ENCODE data around the gene MMP15. TPM values are rescaled to one million over a fixed set of nuclear protein-coding genes. Genes with fewer than 3 reads are reported as not detected.
A peak's percentile ranks its signal among the peaks of the same experiment; 100 is the strongest.

The MMP15 gene
- total and polyA plus RNA-seq, 2 of the 13 experiments (the other 11 are each of a cell fraction or from before 2014, with no cell fraction given) = 35.2 to 44.9 TPM

DNA sequence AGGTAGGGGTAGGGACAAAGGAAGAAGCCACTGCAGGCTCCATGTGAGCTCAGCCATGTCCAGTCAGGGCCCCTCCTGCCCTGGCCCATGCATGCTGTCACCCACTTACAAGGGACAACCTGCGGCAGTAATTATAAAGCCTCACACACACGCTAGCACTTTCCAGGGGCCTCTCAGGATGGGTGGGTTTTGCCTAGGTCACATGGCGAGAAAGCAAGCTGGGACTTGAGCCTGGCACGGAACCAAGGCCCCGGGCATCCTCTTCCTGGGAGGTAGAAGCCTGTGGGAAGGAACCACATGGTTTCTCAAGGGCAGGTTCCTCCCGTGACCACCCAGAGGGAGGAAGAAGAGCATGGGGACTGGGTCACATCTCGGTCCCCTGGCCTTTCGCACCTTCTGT lies 32.1 kb upstream of the MMP15 start:
- FAIRE-seq (no peak), ATAC-seq (no peak), DNase-seq (ENCODE audit: low spot score) (no peak)
- peaks cover 9 to 19% of the 10 kb centered on the region in 2 experiments; a peak in 4 of 5 replicates for H3K36me3 ChIP-seq (replicated peaks in 1 of 2; ENCODE audit: control insufficient read depth in 1 of 2, insufficient read depth in 2 of 2, low read length in 2 of 2)
- in situ Hi-C loops (cut with HindIII; ENCODE audit: extremely low pct_ligation_motif_present, low pct_unique_long_range_greater_than_20kb) (no loop called here), intact Hi-C loops (cut with micrococcal nuclease; ENCODE audit: unreplicated experiment) (no loop called here)
- no peak overlapping the region for H3K4me3 ChIP-seq (replicated peaks in 1 of 3; ENCODE audit: insufficient read depth in 1 of 3, low read depth in 2 of 3, low read length in 3 of 3)
- H3K4me1 ChIP-seq (ENCODE audit: insufficient read depth, low read length) = peaks cover under 1% of the 10 kb centered on the region; the same call in 1 of the 2 replicates
- WGBS (ENCODE audit: low lambda C conversion rate) = 89% methylated on average over 8 of the region's 8 CpGs
- H3K9me3 ChIP-seq (ENCODE audit: low read length) = no peaks in the 10 kb centered on the region
- no peaks in the 10 kb centered on the region for H3K79me2 ChIP-seq (ENCODE audit: insufficient read depth, low read length)
- H3K27ac ChIP-seq (ENCODE audit: extremely low read length, insufficient read depth, low read length) = no peak overlapping the region
- no peaks in the 10 kb centered on the region for H4K20me1 ChIP-seq (ENCODE audit: insufficient read depth, low read length)
- peaks cover 2 to 4% of the 10 kb centered on the region in 2 experiments; a peak in 2 of 5 replicates for H3K27me3 ChIP-seq (ENCODE audit: control insufficient read depth in 1 of 2, insufficient read depth in 2 of 2, low read length in 2 of 2)
- no peak overlapping the region for H3K9ac ChIP-seq (ENCODE audit: insufficient read depth, low read depth, low read length)
- H2AFZ ChIP-seq (ENCODE audit: low read length) = no peak overlapping the region
- no TSS peak for BruUV-seq (replicated peaks)
- ChIA-PET CTCF (ENCODE audit: low intra/inter-chr PET ratio, low total read pairs) (interaction anchor here (1.8 kb wide), 1 partner anchor 94 kb away, joined by 5 read pairs; no protein-coding TSS in a partner anchor), POLR2A (interaction anchor here (1.2 kb wide), 1 partner anchor 31 kb away, joined by 3 read pairs; no protein-coding TSS in a partner anchor)
- no peak overlapping the region for H3K4me2 ChIP-seq (ENCODE audit: low read depth, low read length)
- peak; percentile 64; the same call in 1 of the 2 replicates for TF ChIP-seq ZC3H13 (CRISPR knock-in tag; IDR thresholded peaks at IDR 0.05)
- TF ChIP-seq, protein P1, sequence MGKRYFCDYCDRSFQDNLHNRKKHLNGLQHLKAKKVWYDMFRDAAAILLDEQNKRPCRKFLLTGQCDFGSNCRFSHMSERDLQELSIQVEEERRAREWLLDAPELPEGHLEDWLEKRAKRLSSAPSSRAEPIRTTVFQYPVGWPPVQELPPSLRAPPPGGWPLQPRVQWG (CRISPR knock-in tag; IDR thresholded peaks at IDR 0.05; ENCODE audit: borderline replicate concordance, low read depth) = no peak

DNA sequence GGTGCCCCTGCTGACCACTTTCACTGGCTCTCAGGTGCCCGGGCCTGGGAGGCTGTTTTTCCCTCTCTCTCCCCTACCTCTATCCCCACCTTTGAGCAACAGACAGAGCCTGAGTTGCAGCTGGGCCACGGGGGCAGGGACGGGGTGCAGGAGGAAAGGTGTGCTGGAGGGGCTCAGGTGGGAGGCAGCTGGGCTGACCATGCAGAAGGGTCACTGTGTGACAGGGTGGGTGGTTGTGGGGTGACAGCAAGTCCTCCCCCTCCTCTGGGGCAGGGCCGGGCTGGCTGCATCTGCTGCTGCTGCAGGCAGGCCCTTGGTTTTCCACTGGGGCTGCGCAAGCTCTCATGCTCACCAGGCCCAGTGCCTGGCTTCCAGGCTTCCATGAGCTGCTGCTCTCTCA lies 31.7 kb upstream of the MMP15 start:
- no peak overlapping the region for H3K4me3 ChIP-seq (replicated peaks in 1 of 3; ENCODE audit: insufficient read depth in 1 of 3, low read depth in 2 of 3, low read length in 3 of 3)
- intact Hi-C loops (cut with micrococcal nuclease; ENCODE audit: unreplicated experiment) = no loop called here
- 95% methylated on average over 5 of the region's 5 CpGs for WGBS (ENCODE audit: low lambda C conversion rate)
- H3K79me2 ChIP-seq (ENCODE audit: insufficient read depth, low read length) = no peaks in the 10 kb centered on the region
- no peaks in the 10 kb centered on the region for H3K9me3 ChIP-seq (ENCODE audit: low read length)
- POLR2A ChIA-PET = interaction anchor here (1.2 kb wide), 1 partner anchor 31 kb away, joined by 3 read pairs; no protein-coding TSS in a partner anchor
- H3K27ac ChIP-seq (ENCODE audit: extremely low read length, insufficient read depth, low read length) = no peak overlapping the region
- peaks cover 5% of the 10 kb centered on the region for H3K4me1 ChIP-seq (ENCODE audit: insufficient read depth, low read length)
- BruUV-seq (replicated peaks) = no TSS peak
- FAIRE-seq (no peak), DNase-seq (ENCODE audit: low spot score) (no peak), ATAC-seq (no peak)
- peaks cover 2 to 4% of the 10 kb centered on the region in 2 experiments; a peak in 1 of 5 replicates for H3K27me3 ChIP-seq (ENCODE audit: control insufficient read depth in 1 of 2, insufficient read depth in 2 of 2, low read length in 2 of 2)
- H3K4me2 ChIP-seq (ENCODE audit: low read depth, low read length) = no peak overlapping the region
- no peak overlapping the region for H2AFZ ChIP-seq (ENCODE audit: low read length)
- CTCF ChIA-PET (ENCODE audit: low intra/inter-chr PET ratio, low total read pairs) = interaction anchor here (1.8 kb wide), 1 partner anchor 95 kb away, joined by 5 read pairs; no protein-coding TSS in a partner anchor
- in situ Hi-C loops (cut with HindIII; ENCODE audit: extremely low pct_ligation_motif_present, low pct_unique_long_range_greater_than_20kb) = no loop called here
- H3K9ac ChIP-seq (ENCODE audit: insufficient read depth, low read depth, low read length) = no peak overlapping the region
- H3K36me3 ChIP-seq (replicated peaks in 1 of 2; ENCODE audit: control insufficient read depth in 1 of 2, insufficient read depth in 2 of 2, low read length in 2 of 2) = peaks cover 9 to 19% of the 10 kb centered on the region in 2 experiments; a peak in 4 of 5 replicates
- H4K20me1 ChIP-seq (ENCODE audit: insufficient read depth, low read length) = no peaks in the 10 kb centered on the region
- TF ChIP-seq ZBTB38 (CRISPR knock-in tag; IDR thresholded peaks at IDR 0.05) = no peak
- no peak for TF ChIP-seq FOXA1 (IDR thresholded peaks at IDR 0.05)
- no peak for TF ChIP-seq FOXA1 (CRISPR knock-in tag; IDR thresholded peaks at IDR 0.05)
- no peak for TF ChIP-seq ARNT2 (CRISPR knock-in tag; IDR thresholded peaks at IDR 0.05; ENCODE audit: low read depth)
- TF ChIP-seq HMGA1 (CRISPR knock-in tag; conservative IDR thresholded peaks at IDR 0.05) = no peak
- TF ChIP-seq TGIF2 (CRISPR knock-in tag; IDR thresholded peaks at IDR 0.05) = no peak
- peak; percentile 57 for TF ChIP-seq AGO2 (optimal IDR thresholded peaks at IDR 0.05; ENCODE audit: low read depth, low read length)
- TF ChIP-seq, protein P2, sequence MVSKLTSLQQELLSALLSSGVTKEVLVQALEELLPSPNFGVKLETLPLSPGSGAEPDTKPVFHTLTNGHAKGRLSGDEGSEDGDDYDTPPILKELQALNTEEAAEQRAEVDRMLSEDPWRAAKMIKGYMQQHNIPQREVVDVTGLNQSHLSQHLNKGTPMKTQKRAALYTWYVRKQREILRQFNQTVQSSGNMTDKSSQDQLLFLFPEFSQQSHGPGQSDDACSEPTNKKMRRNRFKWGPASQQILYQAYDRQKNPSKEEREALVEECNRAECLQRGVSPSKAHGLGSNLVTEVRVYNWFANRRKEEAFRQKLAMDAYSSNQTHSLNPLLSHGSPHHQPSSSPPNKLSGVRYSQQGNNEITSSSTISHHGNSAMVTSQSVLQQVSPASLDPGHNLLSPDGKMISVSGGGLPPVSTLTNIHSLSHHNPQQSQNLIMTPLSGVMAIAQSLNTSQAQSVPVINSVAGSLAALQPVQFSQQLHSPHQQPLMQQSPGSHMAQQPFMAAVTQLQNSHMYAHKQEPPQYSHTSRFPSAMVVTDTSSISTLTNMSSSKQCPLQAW (CRISPR knock-in tag; IDR thresholded peaks at IDR 0.05) = no peak
- no peak for TF ChIP-seq ZNF552 (CRISPR knock-in tag; IDR thresholded peaks at IDR 0.05; ENCODE audit: borderline replicate concordance)
- TF ChIP-seq FLYWCH1 (CRISPR knock-in tag; IDR thresholded peaks at IDR 0.05) = no peak
- TF ChIP-seq, protein P3, sequence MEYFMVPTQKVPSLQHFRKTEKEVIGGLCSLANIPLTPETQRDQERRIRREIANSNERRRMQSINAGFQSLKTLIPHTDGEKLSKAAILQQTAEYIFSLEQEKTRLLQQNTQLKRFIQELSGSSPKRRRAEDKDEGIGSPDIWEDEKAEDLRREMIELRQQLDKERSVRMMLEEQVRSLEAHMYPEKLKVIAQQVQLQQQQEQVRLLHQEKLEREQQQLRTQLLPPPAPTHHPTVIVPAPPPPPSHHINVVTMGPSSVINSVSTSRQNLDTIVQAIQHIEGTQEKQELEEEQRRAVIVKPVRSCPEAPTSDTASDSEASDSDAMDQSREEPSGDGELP (IDR thresholded peaks at IDR 0.05; ENCODE audit: borderline replicate concordance, low read depth) = no peak
- TF ChIP-seq, protein P4, sequence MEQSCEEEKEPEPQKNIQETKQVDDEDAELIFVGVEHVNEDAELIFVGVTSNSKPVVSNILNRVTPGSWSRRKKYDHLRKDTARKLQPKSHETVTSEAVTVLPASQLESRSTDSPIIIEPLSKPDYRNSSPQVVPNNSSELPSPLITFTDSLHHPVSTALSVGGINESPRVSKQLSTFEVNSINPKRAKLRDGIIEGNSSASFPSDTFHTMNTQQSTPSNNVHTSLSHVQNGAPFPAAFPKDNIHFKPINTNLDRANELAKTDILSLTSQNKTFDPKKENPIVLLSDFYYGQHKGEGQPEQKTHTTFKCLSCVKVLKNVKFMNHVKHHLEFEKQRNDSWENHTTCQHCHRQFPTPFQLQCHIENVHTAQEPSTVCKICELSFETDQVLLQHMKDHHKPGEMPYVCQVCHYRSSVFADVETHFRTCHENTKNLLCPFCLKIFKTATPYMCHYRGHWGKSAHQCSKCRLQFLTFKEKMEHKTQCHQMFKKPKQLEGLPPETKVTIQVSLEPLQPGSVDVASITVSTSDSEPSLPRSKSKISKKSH (CRISPR knock-in tag; IDR thresholded peaks at IDR 0.05; ENCODE audit: borderline replicate concordance) = no peak
- TF ChIP-seq HCFC1 (IDR thresholded peaks at IDR 0.05; ENCODE audit: low read depth, low read length) = no peak

Data from HepG2 (cell line).